Measurements from ENCODE around the gene KCNJ12.
"Not testable (repeated sequence)": the region's sequence is repeated elsewhere in the genome, so short reads cannot be mapped to it uniquely, and the experiment has no call there.

The KCNJ12 gene

GRCh38 chr17:21387616-21388015 is 11.5 kb downstream of the KCNJ12 start:
- no peak for DNase-seq (ENCODE audit: low spot score)

GRCh38 chr17:21388066-21388465 is 11.9 kb downstream of the KCNJ12 start:
- no peak for DNase-seq (ENCODE audit: low spot score)

- no peak for DNase-seq (ENCODE audit: low spot score)
Observed at GRCh38 chr17:21388944-21389343, 12.8 kb downstream of the KCNJ12 start.

GRCh38 chr17:21389394-21389793 is 13.2 kb downstream of the KCNJ12 start:
- no peak for DNase-seq (ENCODE audit: low spot score)

GRCh38 chr17:21390294-21390693 is 14.1 kb downstream of the KCNJ12 start:
- DNase-seq (ENCODE audit: low spot score) = no peak

GRCh38 chr17:21392266-21392665 is 16.1 kb downstream of the KCNJ12 start:
- no peak for DNase-seq (ENCODE audit: low spot score)

GRCh38 chr17:21394265-21394664 is 18.1 kb downstream of the KCNJ12 start:
- no peak for DNase-seq (ENCODE audit: low spot score)

GRCh38 chr17:21395764-21396163 is 19.6 kb downstream of the KCNJ12 start:
- DNase-seq (ENCODE audit: low spot score) = no peak

- DNase-seq (ENCODE audit: low spot score) = no peak
Observed at GRCh38 chr17:21396237-21396636, 20.1 kb downstream of the KCNJ12 start.

- peak; percentile 46 for DNase-seq (ENCODE audit: low spot score)
Observed at GRCh38 chr17:21397341-21398190, 21.4 kb downstream of the KCNJ12 start.

- peak; percentile 44 for DNase-seq (ENCODE audit: low spot score)
Observed at GRCh38 chr17:21399474-21400186, 23.5 kb downstream of the KCNJ12 start.

GRCh38 chr17:21400187-21400569 is 24.0 kb downstream of the KCNJ12 start:
- not testable (repeated sequence) for DNase-seq (ENCODE audit: low spot score)

- no peak for DNase-seq (ENCODE audit: low spot score)
Observed at GRCh38 chr17:21400816-21401593, 24.8 kb downstream of the KCNJ12 start.

- DNase-seq (ENCODE audit: low spot score) = peak; percentile 63
Observed at GRCh38 chr17:21402166-21402571, 26.0 kb downstream of the KCNJ12 start.

- DNase-seq (ENCODE audit: low spot score) = not testable (repeated sequence)
Observed at GRCh38 chr17:21402926-21403325, 26.8 kb downstream of the KCNJ12 start.

GRCh38 chr17:21404106-21404505 is 27.9 kb downstream of the KCNJ12 start:
- DNase-seq (ENCODE audit: low spot score) = not testable (repeated sequence)

GRCh38 chr17:21404539-21404938 is 28.4 kb downstream of the KCNJ12 start:
- DNase-seq (ENCODE audit: low spot score) = not testable (repeated sequence)

GRCh38 chr17:21404956-21405731 is 29.0 kb downstream of the KCNJ12 start:
- not testable (repeated sequence) for DNase-seq (ENCODE audit: low spot score)

GRCh38 chr17:21405904-21406400 is 29.8 kb downstream of the KCNJ12 start:
- not testable (repeated sequence) for DNase-seq (ENCODE audit: low spot score)

GRCh38 chr17:21406616-21407404 is 30.7 kb downstream of the KCNJ12 start:
- not testable (repeated sequence) for DNase-seq (ENCODE audit: low spot score)

GRCh38 chr17:21407752-21408151 is 31.6 kb downstream of the KCNJ12 start:
- not testable (repeated sequence) for DNase-seq (ENCODE audit: low spot score)
